HG03520 (cell line): ENCODE data around the gene ETNPPL.
"Not testable (repeated sequence)": the region's sequence is repeated elsewhere in the genome, so short reads cannot be mapped to it uniquely, and the experiment has no call there.

ENCODE experiments used
- ATAC-seq: cut with Tn5 transposase; IDR thresholded peaks from one replicate; pipeline ENCODE4 v1.9.1; 2021; ENCODE audit warnings: mild to moderate bottlenecking, moderate library complexity; ENCODE audit not compliant: unreplicated experiment

Gene ETNPPL

GRCh38 chr4:108763226-108763593, 357 bp upstream of the ETNPPL start:
- no peak for ATAC-seq

- ATAC-seq = no peak
These were observed 4.4 kb downstream of the ETNPPL start for GRCh38 chr4:108758498-108758897.

DNA sequence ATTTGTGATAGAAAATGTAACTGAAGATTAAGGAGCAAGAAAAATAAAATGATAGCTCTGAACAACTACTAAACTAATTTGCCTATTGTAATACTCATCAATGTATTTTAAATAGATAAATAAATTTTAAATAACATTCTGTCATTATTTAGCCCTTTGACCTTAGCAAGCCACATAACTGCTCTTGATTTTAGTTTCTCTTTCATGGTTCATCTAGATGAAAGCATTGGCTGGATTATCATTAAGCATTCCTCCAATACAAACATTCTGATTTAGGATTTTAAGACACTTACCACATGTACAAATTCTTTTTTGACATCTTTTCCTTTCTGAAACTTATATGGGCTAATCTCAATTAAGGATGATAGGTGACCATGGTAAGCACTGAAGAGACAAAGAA, 8.5 kb downstream of the ETNPPL start:
- no peak for ATAC-seq

DNA sequence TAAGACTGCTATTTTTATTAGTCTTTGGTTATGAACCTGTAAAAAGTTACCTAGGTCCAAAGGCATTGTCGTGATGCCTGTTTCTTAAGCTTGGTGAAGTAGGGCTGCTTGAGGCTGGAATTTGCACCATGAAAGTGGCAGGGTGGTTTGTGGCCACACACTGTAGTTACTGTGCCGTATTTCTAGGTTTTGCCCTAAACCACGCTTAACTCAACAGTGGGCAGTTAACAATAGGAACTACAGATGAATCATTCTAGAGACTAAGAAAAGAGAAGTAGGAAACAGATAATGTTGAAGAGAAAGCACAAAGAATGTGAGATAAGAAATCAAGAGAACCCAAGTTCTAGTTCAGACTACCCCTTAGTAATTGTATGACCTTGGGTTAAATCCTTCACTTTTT, 11.5 kb downstream of the ETNPPL start:
- no peak for ATAC-seq

- ATAC-seq = no peak
These were observed 13.7 kb downstream of the ETNPPL start for GRCh38 chr4:108749119-108749518.

DNA sequence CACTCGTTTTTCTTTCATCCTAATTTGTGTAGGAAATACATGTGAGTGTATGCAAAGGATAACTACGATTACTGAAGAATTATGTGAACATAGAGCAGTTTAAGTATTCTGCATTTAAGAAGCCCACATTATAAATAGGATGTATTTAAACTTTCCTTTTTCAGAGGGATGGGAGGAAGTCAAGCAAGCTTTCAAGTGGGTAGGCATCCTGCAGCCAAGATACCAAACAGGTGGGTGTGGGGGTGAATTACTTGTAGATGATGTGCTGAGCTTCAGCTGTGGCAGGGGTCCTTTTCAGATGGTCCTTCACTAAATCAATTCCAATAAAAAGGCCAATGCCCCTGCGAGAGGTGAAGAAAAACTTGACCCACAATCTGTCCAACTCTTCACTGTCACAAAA, 16.3 kb downstream of the ETNPPL start:
- ATAC-seq = no peak

DNA sequence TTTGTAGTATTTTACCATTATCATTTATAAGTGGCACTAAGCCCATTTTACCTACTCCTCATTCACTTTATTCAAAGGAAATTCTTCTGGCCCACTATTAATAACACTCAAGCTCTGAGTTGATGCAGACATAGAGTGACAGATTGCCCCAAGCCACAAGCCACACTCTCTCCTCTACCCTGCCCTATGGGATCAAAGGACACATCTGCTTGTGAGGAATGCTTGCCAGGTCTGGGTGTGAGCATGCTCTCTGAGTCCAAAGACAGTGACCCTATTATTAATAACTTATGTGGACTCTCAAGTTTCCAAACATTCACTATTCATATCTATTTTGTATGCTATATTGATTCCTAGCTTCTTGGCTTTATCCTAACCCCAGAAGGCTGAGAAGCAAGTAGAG, 18.5 kb downstream of the ETNPPL start:
- no peak for ATAC-seq

DNA sequence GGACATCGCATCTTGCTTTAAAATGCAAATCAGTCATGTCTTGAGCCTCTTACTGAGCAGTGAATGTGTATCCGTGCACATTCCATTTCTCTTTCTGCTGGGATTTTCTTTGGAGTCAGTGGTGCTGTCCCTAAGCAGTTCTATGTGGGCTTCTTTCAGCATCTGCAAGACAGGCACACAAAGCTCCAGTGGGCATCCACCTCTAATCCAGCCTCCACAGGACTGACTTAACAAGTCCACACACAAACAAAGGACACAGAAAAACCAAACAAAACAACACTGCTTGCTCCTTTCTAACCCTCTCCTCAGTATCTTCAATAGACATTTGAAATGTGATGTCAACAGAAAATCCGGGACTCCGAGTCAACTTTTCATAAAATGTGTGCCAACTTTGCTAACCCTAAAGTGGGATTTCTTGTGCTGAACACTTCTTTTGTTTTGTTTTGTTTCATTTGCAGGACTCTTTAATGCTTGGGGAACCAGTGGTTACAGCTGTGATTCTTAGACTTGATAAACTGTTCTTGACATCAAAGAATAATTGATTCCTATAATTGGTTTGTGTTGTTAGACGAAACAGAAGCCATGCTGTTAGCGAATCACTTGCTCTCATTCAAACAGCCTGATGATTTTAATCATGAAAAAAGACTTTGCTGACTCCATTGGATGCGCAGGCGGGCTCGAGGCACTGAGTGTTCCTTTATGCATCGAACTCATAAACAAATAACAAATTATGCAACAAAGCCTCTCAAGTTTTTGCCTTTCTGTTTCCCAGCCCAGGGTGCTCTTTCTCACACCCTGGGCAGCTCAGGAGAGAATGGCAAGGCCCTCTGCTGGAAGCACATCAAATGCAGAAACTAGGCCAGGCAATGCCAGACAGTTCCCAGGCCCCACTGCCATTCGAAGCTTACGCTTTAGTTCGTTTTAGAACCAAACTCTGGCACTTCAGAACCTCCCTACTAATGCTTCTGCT, 20.1 kb downstream of the ETNPPL start:
- no peak for ATAC-seq

GRCh38 chr4:108738003-108738706, 24.7 kb downstream of the ETNPPL start:
- ATAC-seq = no peak

DNA sequence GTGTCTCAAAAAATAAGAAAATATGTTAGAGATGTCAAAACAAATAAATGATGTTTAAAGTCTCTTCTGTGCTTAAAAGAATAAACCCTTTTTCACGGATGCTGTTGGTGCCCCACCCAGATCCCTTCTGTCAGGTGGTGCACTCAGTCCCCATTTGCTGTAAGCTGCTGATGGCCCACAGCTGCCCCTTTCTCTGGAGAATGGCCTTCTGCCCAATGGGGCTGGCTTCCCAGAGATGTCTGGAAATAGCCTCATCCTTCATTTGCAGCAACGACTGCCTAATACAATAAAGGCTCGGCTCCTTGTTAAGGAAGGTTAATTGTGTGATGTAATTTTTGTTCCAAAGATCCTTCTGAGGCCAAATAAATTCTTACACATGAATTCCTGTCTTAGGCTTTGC, 31.8 kb downstream of the ETNPPL start:
- ATAC-seq = no peak

GRCh38 chr4:108730579-108730978, 32.3 kb downstream of the ETNPPL start:
- no peak for ATAC-seq

DNA sequence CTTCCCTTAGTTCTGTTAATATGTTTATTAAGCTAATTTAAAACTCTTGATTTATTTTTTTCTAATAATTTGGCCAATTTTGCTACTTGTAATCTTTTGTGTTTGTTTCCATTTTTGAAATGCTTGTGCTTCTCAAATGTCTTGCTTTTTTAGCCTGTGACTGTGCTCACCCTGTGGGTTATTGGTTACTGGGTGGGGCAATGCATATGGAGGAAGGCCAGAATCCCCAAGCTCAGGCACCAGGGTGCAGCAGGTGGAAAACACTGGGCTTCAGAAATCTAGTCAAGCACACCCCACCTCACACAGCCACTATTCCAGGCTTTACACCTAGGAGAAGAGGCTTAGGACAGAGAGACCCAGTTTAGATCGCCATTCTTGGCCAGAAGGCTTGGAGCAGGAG, 33.1 kb downstream of the ETNPPL start:
- ATAC-seq = no peak

DNA sequence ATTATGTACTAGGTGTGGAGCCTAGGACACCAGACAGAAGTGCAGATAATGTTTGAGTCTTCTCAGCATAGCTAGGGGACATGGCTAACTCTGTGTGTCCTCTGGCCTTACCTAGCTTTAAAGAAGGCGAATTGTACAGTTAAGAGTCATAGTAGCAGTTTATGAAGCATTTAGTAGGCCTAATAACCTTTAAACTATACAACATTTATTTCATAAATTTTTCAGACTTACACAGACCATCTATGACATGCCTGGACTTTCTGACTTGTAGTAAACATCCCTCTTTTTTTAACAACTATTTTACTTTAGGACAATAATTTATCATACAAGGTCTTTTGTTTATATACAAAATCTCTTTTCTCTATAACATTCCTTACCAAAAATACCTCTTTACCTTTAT, 37.4 kb downstream of the ETNPPL start:
- ATAC-seq = no peak

DNA sequence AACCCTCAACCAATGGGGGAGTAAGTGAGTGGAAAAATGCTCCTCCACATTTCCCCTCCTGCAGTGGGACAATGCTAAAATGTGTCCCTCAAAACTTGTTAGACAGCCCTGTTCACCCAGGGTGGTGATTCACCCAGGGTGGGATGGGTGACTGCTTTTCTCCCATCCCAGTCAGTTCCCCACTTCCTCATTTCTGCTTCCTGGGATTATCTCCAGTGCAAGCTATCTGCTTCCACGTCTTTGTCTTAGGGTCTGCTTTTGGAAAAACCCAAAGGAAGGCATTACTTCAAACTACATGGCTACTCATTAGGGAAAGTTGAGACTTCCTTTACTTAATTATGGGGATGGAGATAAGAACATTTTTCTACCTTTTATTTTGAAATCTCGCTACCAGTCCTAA, 45.5 kb downstream of the ETNPPL start:
- ATAC-seq = no peak

- ATAC-seq = no peak
These were observed 46.5 kb downstream of the ETNPPL start for GRCh38 chr4:108716340-108716739.

DNA sequence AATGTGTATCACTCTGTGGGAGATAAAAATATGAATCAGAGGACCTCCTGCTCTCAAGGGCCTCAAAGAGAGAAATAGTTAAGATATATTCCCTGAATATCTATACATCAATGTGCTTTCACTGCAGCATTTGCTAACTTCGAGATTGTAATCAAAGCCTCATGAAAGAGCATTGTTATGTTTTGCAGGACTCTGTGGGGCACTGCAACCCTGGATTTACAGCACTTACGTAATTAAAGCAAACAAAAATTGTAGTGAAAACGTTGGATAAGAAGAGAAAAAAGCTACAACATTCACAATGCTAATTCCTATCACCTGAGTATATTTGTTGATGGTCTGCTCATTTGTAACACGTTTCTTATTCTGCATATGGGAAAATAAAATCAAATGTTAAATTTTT, 48.0 kb downstream of the ETNPPL start:
- no peak for ATAC-seq

GRCh38 chr4:108710578-108710977, 52.3 kb downstream of the ETNPPL start:
- not testable (repeated sequence) for ATAC-seq

GRCh38 chr4:108709722-108710121, 53.1 kb downstream of the ETNPPL start:
- ATAC-seq = no peak

GRCh38 chr4:108709234-108709633, 53.6 kb downstream of the ETNPPL start:
- no peak for ATAC-seq

DNA sequence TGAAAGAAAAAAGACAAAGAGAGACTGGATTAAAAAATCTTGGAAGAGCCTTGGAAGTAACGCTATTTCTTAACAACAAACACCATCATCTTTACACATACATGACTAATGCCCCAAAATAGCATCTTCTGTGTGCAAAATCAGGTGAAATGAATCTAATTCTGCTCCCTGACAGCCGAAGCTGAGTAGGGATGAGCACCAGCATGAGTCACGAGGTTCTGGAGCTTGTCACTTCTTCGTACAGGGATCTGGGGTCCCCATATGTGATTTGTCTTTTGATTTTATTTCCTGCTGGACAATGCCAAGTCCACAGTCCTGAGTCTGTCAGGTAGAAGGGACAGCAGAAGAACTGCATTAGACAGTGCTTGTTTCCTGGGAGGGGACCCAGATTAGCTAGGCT, 56.6 kb downstream of the ETNPPL start:
- ATAC-seq = no peak

DNA sequence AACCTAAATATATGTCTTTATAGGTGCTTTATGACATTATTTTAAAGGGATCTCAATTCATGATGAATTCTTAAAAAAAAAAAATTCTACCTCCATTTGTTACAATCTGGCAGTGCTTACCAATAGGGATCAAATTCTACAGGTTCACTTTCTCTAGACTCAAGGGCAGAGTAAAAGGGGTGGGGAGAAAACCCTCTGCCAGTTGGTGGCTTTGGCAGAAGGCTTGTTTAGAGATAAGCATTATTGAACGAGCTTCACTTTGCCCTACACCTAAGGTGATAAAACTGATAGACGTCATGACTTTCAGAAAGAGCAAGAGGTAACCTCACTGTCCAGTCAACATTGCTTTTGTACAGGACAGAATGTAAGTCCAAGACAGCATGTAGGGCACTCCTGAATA, 58.9 kb downstream of the ETNPPL start:
- ATAC-seq = no peak

DNA sequence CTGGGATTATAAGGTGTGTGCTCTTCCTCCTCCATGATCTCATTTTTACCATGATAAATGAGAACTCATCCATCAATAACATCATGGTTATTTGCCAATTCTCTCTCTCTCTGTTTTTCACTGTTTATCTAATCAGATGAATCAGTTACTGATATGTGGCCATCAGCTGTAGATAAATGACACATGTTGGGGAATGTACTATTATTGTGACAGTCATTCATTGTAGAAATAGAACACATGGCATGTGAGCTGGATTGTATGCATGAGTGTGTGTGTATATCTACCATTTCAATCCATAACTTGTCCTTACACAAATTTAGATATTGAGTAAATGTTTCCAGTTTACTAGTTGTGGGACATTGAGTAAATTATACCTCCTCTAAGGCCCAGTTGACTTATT, 59.5 kb downstream of the ETNPPL start:
- no peak for ATAC-seq
